HepG2 (cell line): ENCODE data around the gene NKD1. TPM values are rescaled to one million over a fixed set of nuclear protein-coding genes. Genes with fewer than 3 reads are reported as not detected.

Experiments
- ATAC-seq: fragments of 200-7000 bp; cut with Tn5 transposase; 3 replicates; pipeline ENCODE4 v1.9.1; 2020; ENCODE audit warnings: mild to moderate bottlenecking, moderate library complexity
- BruUV-seq: library from RNA; stranded (reverse); fragments of 400-500 nt; replicated peaks from 2 replicates; lab custom pipeline; 2021; lab: Mats Ljungman, UMichigan
- CTCF ChIA-PET: fragments of 300-600 bp; formaldehyde crosslinking; extraction: SDS; loops from one replicate; lab custom pipeline; 2021; ENCODE audit warnings: low total read pairs, inconsistent platforms, low intra/inter-chr PET ratio; lab: Yijun Ruan, JAX
- POLR2A ChIA-PET: fragments of 350-600 bp; sonication (Branson Sonifier 250); formaldehyde crosslinking; loops from one replicate; lab custom pipeline; 2020; ENCODE audit warnings: antibody characterized with exemption, inconsistent platforms; lab: Yijun Ruan, JAX
- DNase-seq: peaks from one replicate; pipeline ENCODE4 v3.0.0-alpha.2; 2015; ENCODE audit warnings: low spot score
- FAIRE-seq: peaks from 3 replicates; lab custom pipeline; 2011; peaks lifted over from hg19 to GRCh38; lab: Jason Lieb, UNC
- H2AFZ ChIP-seq: one replicate; pipeline ENCODE4 v1.6.1; 2011; ENCODE audit warnings: low read length, inconsistent platforms
- H3K27ac ChIP-seq: fragments of 300-600 bp; 3 replicates; pipeline ENCODE4 v1.8.0; 2011; ENCODE audit warnings: mixed run types, mild to moderate bottlenecking, mixed read lengths, low read length, inconsistent platforms; ENCODE audit not compliant: insufficient read depth; ENCODE audit errors: extremely low read length
- H3K27me3 ChIP-seq, 2 experiments: fragments of 200-600 bp in 1 of 2; 2 replicates in 1 of 2; 3 replicates in 1 of 2; pipeline versions ENCODE4 v1.6.0 to v1.8.0; 2011; ENCODE audit warnings: low read length in 2 of 2, mild to moderate bottlenecking in 2 of 2, moderate library complexity in 2 of 2, inconsistent platforms in 1 of 2; ENCODE audit not compliant: insufficient read depth in 2 of 2, control insufficient read depth in 1 of 2
- H3K36me3 ChIP-seq, 2 experiments: fragments of 200-600 bp in 1 of 2; replicated peaks in 1 of 2; 2 replicates in 1 of 2; 3 replicates in 1 of 2; pipeline versions ENCODE4 v1.5.1 to v1.8.0; 2011; ENCODE audit warnings: low read length in 2 of 2, inconsistent platforms in 1 of 2; ENCODE audit not compliant: insufficient read depth in 2 of 2, control insufficient read depth in 1 of 2
- H3K4me1 ChIP-seq: 2 replicates; pipeline ENCODE4 v1.5.1; 2012; ENCODE audit warnings: low read length, inconsistent platforms; ENCODE audit not compliant: insufficient read depth
- H3K4me2 ChIP-seq: 2 replicates; pipeline ENCODE4 v1.6.0; 2011; ENCODE audit warnings: low read depth, low read length, inconsistent platforms
- H3K4me3 ChIP-seq, 3 experiments: fragments of 200-600 bp in 1 of 3; sonication (generic), shearing (Covaris generic) in 1 of 3; replicated peaks in 1 of 3; 2 replicates each; pipeline ENCODE4 v1.5.1; 2011 to 2016; ENCODE audit warnings: low read length in 3 of 3, inconsistent platforms in 2 of 3, low read depth in 2 of 3, mild to moderate bottlenecking in 2 of 3, control low read depth in 1 of 3, mixed read lengths in 1 of 3; ENCODE audit not compliant: insufficient read depth in 1 of 3
- H3K79me2 ChIP-seq: one replicate; pipeline ENCODE4 v1.6.1; 2011; ENCODE audit warnings: low read length, inconsistent platforms; ENCODE audit not compliant: insufficient read depth
- H3K9ac ChIP-seq: 2 replicates; pipeline ENCODE4 v1.6.0; 2011; ENCODE audit warnings: mild to moderate bottlenecking, low read depth, low read length, inconsistent platforms; ENCODE audit not compliant: insufficient read depth
- H3K9me3 ChIP-seq: 2 replicates; pipeline ENCODE4 v1.5.1; 2012; ENCODE audit warnings: mild to moderate bottlenecking, low read length
- H4K20me1 ChIP-seq: 2 replicates; pipeline ENCODE4 v1.6.0; 2011; ENCODE audit warnings: inconsistent platforms, mild to moderate bottlenecking, low read length, moderate library complexity; ENCODE audit not compliant: insufficient read depth
- ADNP ChIP-seq: sonication (generic); formaldehyde crosslinking; IDR thresholded peaks from 2 replicates; pipeline ENCODE4 v1.4.0; 2020; ENCODE audit warnings: missing genetic modification reagents
- CHD4 ChIP-seq: fragments of 200-600 bp; sonication (generic); IDR thresholded peaks from 2 replicates; pipeline ENCODE4 v1.7.0; 2017; ENCODE audit warnings: mild to moderate bottlenecking, low read length, borderline replicate concordance
- GLI4 ChIP-seq: sonication (generic); formaldehyde crosslinking; IDR thresholded peaks from 2 replicates; pipeline ENCODE4 v1.5.1; 2020; ENCODE audit warnings: missing genetic modification reagents, mild to moderate bottlenecking, moderate library complexity, borderline replicate concordance
- HDAC2 ChIP-seq: sonication (generic); formaldehyde crosslinking; IDR thresholded peaks from 2 replicates; pipeline ENCODE4 v1.4.0; 2020; ENCODE audit warnings: missing genetic modification reagents
- MTERF4 ChIP-seq: sonication (generic); formaldehyde crosslinking; IDR thresholded peaks from 2 replicates; pipeline ENCODE4 v1.8.0; 2023; ENCODE audit warnings: mild to moderate bottlenecking, missing genetic modification reagents
- RCOR2 ChIP-seq: IDR thresholded peaks from 2 replicates; pipeline ENCODE4 v1.6.1; 2016; ENCODE audit warnings: missing biosample characterization, missing genetic modification reagents
- REXO4 ChIP-seq: sonication (generic); formaldehyde crosslinking; IDR thresholded peaks from 2 replicates; pipeline ENCODE4 v1.8.0; 2022; ENCODE audit warnings: missing genetic modification reagents, mild to moderate bottlenecking, borderline replicate concordance
- ZFP36L2 ChIP-seq: sonication (generic); formaldehyde crosslinking; IDR thresholded peaks from 2 replicates; pipeline ENCODE4 v1.4.0; 2020; ENCODE audit warnings: missing genetic modification reagents
- ZMYM3 ChIP-seq: sonication (generic); formaldehyde crosslinking; IDR thresholded peaks from 2 replicates; pipeline ENCODE4 v1.5.1; 2020; ENCODE audit warnings: mild to moderate bottlenecking, missing genetic modification reagents
- ZNF629 ChIP-seq: sonication (generic); formaldehyde crosslinking; conservative IDR thresholded peaks from 2 replicates; pipeline ENCODE4 v1.5.0; 2020; ENCODE audit warnings: missing genetic modification reagents
- ZNF740 ChIP-seq: sonication (generic); formaldehyde crosslinking; IDR thresholded peaks from 2 replicates; pipeline ENCODE4 v1.4.0; 2020; ENCODE audit warnings: missing genetic modification reagents
- WGBS: methylation state at CpG from one replicate; pipeline ENCODE4 v1.1.6; 2017; ENCODE audit warnings: low lambda C conversion rate; 5-methylcytosine and 5-hydroxymethylcytosine counted together
- in situ Hi-C: cut with HindIII; loops from 2 replicates; pipeline ENCODE4 v1.10.0; 2017; ENCODE audit warnings: low pct_unique_long_range_greater_than_20kb; ENCODE audit not compliant: extremely low pct_ligation_motif_present
- intact Hi-C: fragments of 100-400 bp; cut with micrococcal nuclease; formaldehyde crosslinking; loops from one replicate; pipeline ENCODE4 v1.10.0; 2022; ENCODE audit not compliant: unreplicated experiment
- polyA plus RNA-seq, 8 experiments: library from polyadenylated mRNA; depleted of rRNA in 3 of 8; stranded (reverse) in 7 of 8; unstranded in 1 of 8; fragments of >200 nt; fragmentation: Illumina TruSeq in 4 of 8; extraction: Trizol in 4 of 8; gene quantifications; 2 replicates each; pipeline versions ENCODE4 v1.2.1 to v1.2.3, GENCODE V29; 2011 to 2016; ENCODE audit warnings: low read depth in 4 of 8, missing spikeins in 1 of 8, mixed read lengths in 1 of 8; ENCODE audit not compliant: insufficient read depth in 1 of 8
- total RNA-seq, 5 experiments: library from RNA; depleted of rRNA; stranded (reverse); fragments of >200 nt; fragmentation: Illumina TruSeq; extraction: Trizol; gene quantifications; 2 replicates each; pipeline ENCODE4 v1.2.3, GENCODE V29; 2016; ENCODE audit warnings: low read depth in 1 of 5
- TF ChIP-seq, protein P1 (sequence below): sonication (generic); formaldehyde crosslinking; IDR thresholded peaks from 2 replicates; pipeline ENCODE4 v1.4.0; 2020; ENCODE audit warnings: missing genetic modification reagents, borderline replicate concordance
- TF ChIP-seq, protein P2 (sequence below): sonication (generic); formaldehyde crosslinking; IDR thresholded peaks from 2 replicates; pipeline ENCODE4 v1.5.1; 2020; ENCODE audit warnings: mild to moderate bottlenecking, missing genetic modification reagents, borderline replicate concordance

Gene NKD1
- total and polyA plus RNA-seq, 2 of the 13 experiments (the other 11 are each of a cell fraction or from before 2014, with no cell fraction given): 70.4 to 121 TPM

- TF ChIP-seq MTERF4 (CRISPR knock-in tag) (no peak), ZNF740 (CRISPR knock-in tag) (no peak)
- TF ChIP-seq, protein P1, sequence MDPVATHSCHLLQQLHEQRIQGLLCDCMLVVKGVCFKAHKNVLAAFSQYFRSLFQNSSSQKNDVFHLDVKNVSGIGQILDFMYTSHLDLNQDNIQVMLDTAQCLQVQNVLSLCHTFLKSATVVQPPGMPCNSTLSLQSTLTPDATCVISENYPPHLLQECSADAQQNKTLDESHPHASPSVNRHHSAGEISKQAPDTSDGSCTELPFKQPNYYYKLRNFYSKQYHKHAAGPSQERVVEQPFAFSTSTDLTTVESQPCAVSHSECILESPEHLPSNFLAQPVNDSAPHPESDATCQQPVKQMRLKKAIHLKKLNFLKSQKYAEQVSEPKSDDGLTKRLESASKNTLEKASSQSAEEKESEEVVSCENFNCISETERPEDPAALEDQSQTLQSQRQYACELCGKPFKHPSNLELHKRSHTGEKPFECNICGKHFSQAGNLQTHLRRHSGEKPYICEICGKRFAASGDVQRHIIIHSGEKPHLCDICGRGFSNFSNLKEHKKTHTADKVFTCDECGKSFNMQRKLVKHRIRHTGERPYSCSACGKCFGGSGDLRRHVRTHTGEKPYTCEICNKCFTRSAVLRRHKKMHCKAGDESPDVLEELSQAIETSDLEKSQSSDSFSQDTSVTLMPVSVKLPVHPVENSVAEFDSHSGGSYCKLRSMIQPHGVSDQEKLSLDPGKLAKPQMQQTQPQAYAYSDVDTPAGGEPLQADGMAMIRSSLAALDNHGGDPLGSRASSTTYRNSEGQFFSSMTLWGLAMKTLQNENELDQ (CRISPR knock-in tag): no peak
These were observed 41.7 kb upstream of the NKD1 start (continued) for GRCh38 chr16:50506543-50506937.

DNA sequence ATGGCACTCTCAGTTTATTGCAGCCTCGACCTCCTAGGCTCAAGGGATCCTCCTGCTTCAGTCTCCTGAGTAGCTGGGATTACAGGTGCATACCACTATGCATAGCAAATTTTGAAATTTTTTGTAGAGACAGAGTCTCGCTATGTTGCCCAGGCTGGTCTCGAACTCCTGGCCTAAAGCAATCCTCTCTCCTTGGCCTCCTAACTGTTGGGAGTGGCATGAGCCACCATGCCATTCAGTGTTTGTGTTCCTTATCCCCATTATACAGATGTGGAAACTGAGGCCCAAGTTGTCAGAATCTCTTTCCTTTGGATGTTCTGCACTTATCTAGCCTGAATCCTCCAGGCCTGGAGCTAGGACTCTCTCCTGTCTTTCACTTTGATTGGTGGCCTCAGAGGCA lies 40.8 kb upstream of the NKD1 start:
- Histone ChIP-seq H4K20me1 (no peaks in the 10 kb centered on the region), H2AFZ (no peak overlapping the region), H3K9me3 (peaks cover 8% of the 10 kb centered on the region; the same call in 1 of the 2 replicates), H3K27ac (peak overlapping the region; percentile 77), H3K4me3 (peak overlapping the region; percentile 32 to 71 (median 58); a peak in 5 of 6 replicates), H3K4me1 (peaks cover 98% of the 10 kb centered on the region), H3K79me2 (peaks cover 68% of the 10 kb centered on the region), H3K36me3 (0 out of 5 replicates have a peak, but pooled peaks cover 0 to 1% of the 10 kb centered on the region in 2 experiments), H3K27me3 (no peaks in the 10 kb centered on the region), H3K9ac (peak overlapping the region; percentile 72), H3K4me2 (peak overlapping the region; percentile 81)
- no TSS peak for BruUV-seq
- in situ Hi-C loops (loop anchor here (5.0 kb wide), 2 partner anchors 40 to 135 kb away; no protein-coding TSS in a partner anchor), intact Hi-C loops (loop anchor here (2.0 to 5.0 kb wide), 3 partner anchors 13 to 40 kb away; partner anchors contain the start of gene NKD1)
- ChIA-PET POLR2A (interaction anchor here (0.6 to 5.3 kb wide), 7 partner anchors 11 to 1824 kb away, joined by 3 to 143 read pairs (median 26); no protein-coding TSS in a partner anchor), CTCF (no interaction called here)
- ATAC-seq: no peak
- 89% methylated on average over 3 of the region's 3 CpGs for WGBS
- FAIRE-seq: no peak
- no peak for DNase-seq
- peak; percentile 97 for TF ChIP-seq ZNF629 (CRISPR knock-in tag)
- TF ChIP-seq GLI4: no peak
- TF ChIP-seq ADNP (CRISPR knock-in tag): 0 out of 2 replicates have a peak, but pooled peaks have one; percentile 74
- TF ChIP-seq ZFP36L2 (CRISPR knock-in tag): no peak
- TF ChIP-seq CHD4: peak; percentile 89
- 0 out of 2 replicates have a peak, but pooled peaks have one; percentile 19 for TF ChIP-seq HDAC2
- TF ChIP-seq REXO4 (CRISPR knock-in tag): no peak
- peak; percentile 94 for TF ChIP-seq ZMYM3 (CRISPR knock-in tag)
- TF ChIP-seq, protein P2, sequence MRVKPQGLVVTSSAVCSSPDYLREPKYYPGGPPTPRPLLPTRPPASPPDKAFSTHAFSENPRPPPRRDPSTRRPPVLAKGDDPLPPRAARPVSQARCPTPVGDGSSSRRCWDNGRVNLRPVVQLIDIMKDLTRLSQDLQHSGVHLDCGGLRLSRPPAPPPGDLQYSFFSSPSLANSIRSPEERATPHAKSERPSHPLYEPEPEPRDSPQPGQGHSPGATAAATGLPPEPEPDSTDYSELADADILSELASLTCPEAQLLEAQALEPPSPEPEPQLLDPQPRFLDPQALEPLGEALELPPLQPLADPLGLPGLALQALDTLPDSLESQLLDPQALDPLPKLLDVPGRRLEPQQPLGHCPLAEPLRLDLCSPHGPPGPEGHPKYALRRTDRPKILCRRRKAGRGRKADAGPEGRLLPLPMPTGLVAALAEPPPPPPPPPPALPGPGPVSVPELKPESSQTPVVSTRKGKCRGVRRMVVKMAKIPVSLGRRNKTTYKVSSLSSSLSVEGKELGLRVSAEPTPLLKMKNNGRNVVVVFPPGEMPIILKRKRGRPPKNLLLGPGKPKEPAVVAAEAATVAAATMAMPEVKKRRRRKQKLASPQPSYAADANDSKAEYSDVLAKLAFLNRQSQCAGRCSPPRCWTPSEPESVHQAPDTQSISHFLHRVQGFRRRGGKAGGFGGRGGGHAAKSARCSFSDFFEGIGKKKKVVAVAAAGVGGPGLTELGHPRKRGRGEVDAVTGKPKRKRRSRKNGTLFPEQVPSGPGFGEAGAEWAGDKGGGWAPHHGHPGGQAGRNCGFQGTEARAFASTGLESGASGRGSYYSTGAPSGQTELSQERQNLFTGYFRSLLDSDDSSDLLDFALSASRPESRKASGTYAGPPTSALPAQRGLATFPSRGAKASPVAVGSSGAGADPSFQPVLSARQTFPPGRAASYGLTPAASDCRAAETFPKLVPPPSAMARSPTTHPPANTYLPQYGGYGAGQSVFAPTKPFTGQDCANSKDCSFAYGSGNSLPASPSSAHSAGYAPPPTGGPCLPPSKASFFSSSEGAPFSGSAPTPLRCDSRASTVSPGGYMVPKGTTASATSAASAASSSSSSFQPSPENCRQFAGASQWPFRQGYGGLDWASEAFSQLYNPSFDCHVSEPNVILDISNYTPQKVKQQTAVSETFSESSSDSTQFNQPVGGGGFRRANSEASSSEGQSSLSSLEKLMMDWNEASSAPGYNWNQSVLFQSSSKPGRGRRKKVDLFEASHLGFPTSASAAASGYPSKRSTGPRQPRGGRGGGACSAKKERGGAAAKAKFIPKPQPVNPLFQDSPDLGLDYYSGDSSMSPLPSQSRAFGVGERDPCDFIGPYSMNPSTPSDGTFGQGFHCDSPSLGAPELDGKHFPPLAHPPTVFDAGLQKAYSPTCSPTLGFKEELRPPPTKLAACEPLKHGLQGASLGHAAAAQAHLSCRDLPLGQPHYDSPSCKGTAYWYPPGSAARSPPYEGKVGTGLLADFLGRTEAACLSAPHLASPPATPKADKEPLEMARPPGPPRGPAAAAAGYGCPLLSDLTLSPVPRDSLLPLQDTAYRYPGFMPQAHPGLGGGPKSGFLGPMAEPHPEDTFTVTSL (CRISPR knock-in tag): 0 out of 2 replicates have a peak, but pooled peaks have one; percentile 25
- peak; percentile 76; the same call in 1 of the 2 replicates for TF ChIP-seq RCOR2 (CRISPR knock-in tag)
